Activated T-cell treated with anti-CD3 and anti-CD28 coated beads, Interleukin-2, amount 50 U/mL, for 1 hour (primary cell): Measurements from ENCODE around the gene BAD.
A peak's percentile ranks its signal among the peaks of the same experiment; 100 is the strongest.

Experiments
- DNase-seq: peaks from one replicate; pipeline ENCODE4 v3.0.0-alpha.2; 2020

Gene BAD

DNA sequence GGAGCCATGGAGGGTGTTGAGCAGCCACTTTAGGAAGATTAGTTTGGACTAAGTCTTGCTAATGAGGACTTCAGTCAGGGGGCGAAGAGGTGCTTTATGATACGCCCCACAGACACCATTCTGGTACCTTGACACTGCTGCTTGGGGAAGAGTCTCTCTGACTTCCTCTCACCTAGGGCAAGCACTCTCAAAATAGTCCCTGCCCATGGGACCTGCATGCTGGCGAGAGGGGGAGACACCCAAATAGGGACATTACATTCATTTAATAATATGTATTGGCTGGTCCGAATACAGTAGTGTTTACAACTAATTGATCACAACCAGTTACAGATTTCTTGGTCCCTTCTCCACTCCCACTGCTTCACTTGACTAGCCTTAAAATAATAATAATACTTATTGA is 11.3 kb upstream of the BAD start:
- no peak for DNase-seq

DNA sequence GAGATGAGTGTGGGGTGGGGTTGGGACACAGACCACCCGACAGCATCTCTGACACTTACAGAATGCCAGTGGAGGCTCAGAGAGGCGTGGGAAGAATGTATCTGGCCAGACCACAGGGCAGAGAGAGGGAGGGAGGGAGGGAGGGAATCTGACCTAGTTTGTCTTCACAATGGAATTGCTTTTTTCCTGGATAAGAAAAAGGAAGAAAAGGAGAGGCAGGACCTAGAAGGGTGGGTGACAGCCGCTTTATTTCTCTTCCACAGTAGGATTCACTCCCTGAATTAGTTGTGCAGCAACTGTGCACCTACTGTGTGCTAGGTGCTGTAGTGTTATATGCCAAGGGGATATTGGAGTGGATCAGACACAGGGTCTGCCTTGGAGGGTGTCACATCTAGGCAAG is 10.3 kb upstream of the BAD start:
- DNase-seq: no peak

DNA sequence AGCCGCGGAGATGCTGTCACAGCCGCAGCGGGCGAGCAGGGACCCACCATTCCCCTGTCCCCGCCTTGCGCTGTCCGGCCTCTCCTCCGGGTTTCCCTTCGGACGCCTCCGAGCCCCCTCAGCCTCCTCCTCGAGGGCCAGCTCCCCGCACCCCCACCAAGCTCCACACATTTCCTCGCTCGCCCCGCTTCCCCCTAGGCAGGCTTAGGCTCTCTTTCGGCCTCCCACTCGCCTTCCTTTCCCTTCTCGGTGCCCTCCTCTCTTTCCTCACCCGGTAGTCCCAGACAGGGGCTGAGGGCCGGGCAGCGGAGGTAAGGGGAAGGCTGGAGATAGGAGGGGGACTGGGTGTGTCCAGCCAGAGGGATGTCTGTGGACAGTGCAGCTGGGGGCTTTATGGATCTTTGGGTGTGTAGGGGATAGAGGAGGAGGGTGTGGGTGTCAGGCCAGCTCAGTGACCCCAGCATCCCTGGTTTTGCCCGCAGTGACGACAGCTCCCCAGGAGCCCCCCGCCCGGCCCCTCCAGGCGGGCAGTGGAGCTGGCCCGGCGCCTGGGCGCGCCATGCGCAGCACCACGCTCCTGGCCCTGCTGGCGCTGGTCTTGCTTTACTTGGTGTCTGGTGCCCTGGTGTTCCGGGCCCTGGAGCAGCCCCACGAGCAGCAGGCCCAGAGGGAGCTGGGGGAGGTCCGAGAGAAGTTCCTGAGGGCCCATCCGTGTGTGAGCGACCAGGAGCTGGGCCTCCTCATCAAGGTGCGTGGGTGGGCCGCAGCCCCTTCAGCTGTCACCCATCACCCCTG is 8.2 kb upstream of the BAD start:
- DNase-seq: no peak

DNA sequence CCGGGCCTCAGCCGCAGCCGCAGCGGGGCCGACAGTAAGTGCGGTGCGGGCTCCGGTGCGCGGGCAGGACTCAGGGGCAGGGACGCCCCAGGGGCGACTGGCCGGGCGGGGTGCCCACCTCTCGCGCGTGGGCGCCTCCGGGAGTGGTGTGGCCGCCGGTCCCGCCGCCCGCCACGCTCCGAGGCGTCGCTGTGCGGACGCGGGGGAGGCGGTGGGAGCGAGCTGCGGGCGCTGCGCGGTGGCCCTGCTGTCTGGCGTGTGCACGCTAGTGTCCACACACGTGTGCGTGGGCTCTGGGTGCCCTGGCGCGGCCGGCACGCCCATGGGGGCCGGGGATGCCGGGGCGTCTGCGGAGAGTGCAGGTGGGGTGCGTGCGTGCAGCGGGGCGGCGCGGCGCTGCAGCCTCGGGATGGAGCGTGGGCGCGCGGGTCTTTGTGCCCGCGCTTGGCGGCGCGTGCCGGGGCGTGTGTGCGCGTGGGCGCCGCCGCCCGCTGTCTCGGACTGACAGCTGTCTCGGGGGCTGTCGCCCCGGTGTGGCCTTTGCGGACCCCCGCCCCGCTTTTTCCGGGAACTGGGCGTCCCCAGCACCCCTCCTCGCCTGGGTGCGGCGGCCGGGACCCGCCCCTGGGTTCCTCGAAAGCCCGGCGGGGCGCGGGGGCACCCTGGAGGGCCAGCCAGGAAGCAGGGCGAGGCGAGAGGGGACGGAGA is 7.4 kb upstream of the BAD start:
- no peak for DNase-seq

DNA sequence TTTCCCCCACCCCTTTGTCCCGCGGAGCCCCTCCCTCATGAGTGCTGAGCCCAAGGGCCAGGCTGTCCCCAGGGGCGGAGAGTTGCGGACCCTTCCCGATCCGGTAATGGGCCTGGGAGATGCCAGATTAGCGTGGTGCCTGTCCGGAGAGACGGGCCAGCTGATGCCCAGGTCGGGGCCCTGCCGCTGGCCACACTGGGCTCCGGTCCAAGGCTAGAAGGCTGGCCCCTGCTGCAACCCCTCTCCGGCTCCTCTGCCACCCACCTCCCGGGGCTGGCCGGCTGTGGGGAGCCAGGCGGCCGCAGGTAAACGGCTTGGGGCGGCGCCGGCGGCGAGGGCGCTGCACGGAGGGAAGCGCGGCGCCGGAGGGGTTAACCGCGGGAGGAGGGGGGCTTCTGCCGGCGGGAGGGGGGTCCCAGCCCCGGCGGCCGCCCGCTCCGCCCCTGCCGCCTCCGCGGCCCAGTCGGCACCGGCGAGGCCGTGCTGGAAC is 6.8 kb upstream of the BAD start, which contains the start of gene KCNK4:
TSS of gene KCNK4 (plus strand) at position 41 of the 490 bp plus-strand sequence. CDS start 1,717 bp downstream, outside the sequence.
- no peak for DNase-seq

DNA sequence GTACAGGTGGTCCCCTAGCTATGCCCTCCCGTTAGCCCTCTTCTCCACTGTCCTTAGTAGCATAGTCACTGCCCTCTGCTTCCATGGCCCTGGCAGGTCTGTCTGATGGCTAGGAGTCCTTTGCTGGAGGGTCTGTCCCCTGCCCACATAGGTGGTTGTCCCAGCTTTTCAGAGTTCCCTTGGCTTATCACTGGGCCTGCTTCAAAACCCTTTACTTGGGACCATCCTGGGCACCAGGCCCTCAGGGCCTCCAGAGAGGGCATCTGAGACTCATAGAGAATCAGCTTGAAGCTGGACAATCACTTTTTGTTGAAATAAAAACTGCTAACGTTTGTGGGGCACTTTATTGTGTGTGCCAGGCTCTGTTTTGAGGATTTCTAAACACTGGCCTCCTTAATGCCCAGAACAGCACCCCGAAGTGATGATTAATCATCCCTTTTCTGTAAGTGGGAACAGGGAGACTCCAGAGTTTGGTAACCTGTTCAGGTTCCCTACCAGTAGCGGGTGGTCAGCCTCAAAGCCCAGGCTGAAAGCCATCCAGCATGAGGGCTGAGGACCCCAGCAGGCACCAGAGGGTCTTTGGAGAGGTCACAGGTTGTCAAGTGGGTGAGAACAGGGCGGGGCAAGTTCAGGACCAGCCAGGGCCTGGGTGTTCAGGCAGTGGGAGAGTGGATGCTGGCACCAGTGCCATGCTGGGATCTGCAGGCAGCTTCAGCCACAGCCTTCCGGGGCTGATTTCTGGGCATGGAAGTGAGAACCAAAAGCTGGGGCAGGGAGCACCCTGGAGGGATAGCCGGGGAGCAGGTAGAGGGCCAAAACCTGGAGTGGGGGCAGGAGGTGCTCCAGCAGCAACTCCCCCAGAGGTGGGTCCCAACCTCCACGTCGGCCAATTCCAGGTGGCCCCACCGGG is 6.1 kb upstream of the BAD start:
- DNase-seq: no peak

DNA sequence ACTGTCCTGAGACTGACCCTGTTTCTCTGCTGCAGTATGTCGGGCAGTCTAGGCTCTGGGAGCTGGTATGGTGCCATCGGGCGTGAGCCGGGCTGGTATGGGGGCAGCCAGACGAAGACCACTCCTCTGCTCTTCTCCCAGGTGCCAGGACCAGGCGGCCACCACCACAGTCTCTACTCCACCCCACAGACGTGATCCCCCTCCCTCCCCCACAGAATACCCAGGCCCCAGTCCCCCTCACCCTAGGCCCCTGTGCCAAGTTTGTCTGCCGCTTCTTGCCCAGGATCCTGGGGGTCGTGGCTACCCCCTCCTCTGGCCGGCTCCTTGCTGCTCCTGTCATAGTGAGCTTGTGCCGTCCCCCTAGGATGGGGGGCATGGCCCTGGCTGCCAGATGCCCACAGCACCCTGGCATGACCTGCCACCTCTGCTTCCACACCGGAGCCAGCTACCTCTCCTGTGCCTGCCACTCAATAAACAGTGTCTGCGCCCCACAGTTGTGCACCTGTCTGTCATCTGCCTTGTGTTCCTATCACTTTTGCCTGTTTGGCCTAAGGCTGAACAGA is 4.6 kb upstream of the BAD start:
- no peak for DNase-seq

GRCh38 chr11:64288353-64288750 is 3.9 kb upstream of the BAD start:
- no peak for DNase-seq

DNA sequence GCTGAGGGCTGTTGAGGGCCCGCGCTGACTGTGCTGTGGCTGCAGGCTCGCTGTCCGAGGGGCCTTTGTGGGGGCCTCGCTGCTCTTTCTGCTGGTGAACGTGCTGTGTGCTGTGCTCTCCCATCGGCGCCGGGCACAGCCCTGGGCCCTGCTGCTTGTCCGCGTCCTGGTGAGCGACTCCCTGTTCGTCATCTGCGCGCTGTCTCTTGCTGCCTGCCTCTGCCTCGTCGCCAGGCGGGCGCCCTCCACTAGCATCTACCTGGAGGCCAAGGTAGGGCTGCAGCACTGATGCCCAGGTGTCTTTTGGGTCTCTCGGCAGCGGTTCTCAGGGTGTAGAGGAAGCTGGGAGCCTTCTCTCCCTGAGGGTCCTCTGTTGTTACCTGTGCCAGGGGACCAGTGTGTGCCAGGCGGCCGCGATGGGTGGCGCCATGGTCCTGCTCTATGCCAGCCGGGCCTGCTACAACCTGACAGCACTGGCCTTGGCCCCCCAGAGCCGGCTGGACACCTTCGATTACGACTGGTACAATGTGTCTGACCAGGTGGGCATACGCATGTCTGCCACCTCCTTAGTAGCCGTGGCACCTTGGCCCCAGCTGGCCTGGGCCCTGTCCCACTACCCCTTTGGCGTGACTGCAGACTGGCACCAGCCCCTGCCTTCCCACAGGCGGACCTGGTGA is 3.3 kb upstream of the BAD start:
- no peak for DNase-seq

- no peak for DNase-seq
Observed at GRCh38 chr11:64286801-64287159, 2.3 kb upstream of the BAD start.

DNA sequence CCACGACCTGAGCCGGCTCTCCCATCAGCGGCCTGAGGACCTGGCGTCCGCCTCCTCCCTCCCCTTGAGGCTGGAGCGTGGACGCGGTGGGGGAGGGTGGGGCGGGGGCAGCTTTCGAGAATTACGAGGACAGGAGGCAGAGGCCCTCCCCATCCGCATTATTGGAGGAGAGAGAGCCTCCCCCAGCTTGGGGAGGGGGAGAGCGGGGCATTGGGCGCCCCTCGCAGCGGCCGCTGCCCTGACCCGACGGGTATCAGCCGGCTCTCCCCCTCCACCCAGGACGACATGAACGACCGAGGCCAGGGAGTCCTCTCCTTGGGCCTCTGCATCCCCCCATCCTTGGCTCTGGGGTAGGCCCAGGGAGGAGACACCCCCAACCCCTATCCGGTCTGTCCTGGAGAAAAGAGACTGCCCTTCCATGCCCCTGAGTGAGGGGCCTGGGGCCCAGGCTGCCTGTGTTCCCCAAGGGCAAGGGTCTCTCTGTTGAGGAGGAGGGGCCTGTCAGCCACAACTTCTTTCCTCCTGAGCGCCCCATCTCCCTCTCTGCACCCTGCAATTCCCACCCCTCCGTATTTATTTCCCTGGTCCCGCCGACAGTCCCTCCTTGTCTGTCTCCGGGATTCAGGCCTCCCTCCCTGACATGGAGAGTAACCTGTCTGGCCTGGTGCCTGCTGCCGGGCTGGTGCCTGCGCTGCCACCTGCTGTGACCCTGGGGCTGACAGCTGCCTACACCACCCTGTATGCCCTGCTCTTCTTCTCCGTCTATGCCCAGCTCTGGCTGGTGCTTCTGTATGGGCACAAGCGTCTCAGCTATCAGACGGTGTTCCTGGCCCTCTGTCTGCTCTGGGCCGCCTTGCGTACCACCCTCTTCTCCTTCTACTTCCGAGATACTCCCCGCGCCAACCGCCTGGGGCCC is 1.7 kb upstream of the BAD start:
- no peak for DNase-seq

DNA sequence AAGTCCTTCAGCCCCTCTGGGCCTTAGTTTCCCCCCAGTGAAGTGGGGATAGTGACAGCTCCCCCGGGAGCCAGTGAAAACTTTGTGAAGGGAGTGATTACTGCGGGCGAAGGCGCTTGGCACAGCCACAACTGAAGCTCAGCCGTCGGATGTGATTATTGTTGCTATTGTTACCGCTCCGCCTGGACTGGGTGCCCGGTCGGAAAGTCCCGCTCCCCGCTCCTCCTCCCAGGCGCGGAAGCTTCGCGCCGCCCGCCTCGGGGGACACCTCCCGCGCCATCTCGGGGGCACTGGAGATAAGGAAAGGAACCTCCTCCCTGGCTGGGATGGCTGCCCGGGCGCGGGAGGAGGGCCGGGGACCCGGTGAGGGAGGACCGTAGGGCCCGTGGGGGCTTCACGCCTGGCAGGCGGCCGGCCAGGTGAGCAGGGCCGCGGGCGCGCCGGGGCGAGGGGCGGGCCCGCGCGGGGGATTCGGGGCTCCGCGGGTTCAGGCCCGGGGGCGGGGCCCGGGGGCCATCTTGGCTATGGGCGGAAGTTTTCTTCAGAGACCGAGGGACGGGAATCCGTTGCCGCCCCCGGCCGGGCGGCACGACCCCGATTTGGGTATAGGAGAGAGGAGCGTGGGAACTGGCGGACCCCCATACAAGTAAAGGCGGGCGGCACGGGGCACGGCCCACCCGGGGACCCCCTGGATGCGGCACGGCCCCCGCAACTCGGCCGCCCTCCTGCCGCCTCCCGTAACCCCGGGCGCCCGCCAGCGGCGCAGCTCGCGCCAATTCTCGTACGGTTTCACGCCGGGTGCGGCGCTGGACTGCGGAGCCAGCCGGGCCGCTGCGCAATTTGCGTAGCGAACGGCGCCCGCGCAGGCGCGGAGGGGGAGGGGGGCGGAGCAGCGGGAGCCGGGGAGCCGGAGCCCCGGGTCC is 758 bp upstream of the BAD start, which contains the start of gene GPR137:
TSS of gene GPR137 (plus strand) at position 887 of the 923 bp plus-strand sequence. CDS start 677 bp downstream, outside the sequence.
- peak; percentile 99 for DNase-seq

DNA sequence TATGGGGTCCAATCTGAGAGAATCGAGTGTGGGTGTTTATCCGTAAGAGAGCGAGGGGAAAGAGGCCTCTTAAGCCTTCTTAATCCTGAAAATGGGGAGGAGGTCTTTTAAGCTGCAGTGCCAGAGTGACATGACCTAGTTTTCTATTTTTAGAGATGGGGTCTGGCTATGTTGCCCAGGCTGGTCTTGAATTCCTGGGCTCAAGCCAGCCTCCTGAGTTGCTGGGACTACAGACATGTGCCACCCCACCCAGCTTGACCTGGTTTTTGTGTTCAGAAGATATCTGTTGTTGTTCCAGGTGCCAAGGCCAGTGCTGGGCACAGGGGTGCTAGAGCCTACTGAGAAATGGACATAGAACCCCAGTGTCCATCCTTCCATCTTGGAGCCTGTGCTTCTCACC is 1.4 kb downstream of the BAD start:
- no peak for DNase-seq

GRCh38 chr11:64281957-64282770 is 2.3 kb downstream of the BAD start:
- DNase-seq: no peak

- no peak for DNase-seq
Observed at GRCh38 chr11:64278576-64279190, 5.8 kb downstream of the BAD start.

- no peak for DNase-seq
Observed at GRCh38 chr11:64276653-64277431, 7.6 kb downstream of the BAD start.

GRCh38 chr11:64275841-64276240 is 8.6 kb downstream of the BAD start:
- DNase-seq: no peak
